Measurements from ENCODE around the gene PRICKLE4. TPM values are rescaled to one million over a fixed set of nuclear protein-coding genes. Genes with fewer than 3 reads are reported as not detected.

The PRICKLE4 gene
- total and polyA plus RNA-seq, 4 donors = 2.9 to 6.9 (median 5.5) TPM

DNA sequence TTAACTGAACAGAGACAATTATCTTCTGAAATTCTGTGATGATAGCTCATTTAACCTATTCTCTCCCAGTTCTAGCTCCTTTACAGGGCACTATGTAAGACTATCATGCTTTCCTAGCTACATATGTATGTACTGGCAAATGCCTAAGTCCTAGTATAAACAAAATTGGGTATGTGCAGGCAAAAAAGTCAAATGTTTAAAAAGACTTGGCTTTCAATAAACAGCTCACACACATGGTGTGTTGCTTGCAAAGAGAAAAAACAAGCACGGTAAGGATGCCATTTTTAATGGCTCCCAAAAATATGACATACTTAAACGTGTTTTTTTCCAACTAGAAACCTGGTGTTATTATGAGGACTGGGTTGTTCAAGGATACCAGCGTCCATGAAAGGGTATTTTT, 51.7 kb downstream of the PRICKLE4 start:
- WGBS, 2 donors = 91 to 93% methylated on average over 3 of the region's 3 CpGs
- ATAC-seq (ENCODE audit: insufficient read depth, low FRiP score) (no peak), DNase-seq (no peak)
- Histone ChIP-seq H3K4me1 (ENCODE audit: control insufficient read depth in 5 of 5, insufficient read depth in 5 of 5, low read length in 5 of 5) (peaks cover 0 to 3% (median 0%) of the 10 kb centered on the region in 5 donors), H3K9ac (ENCODE audit: insufficient read depth in 1 of 2, low read length in 2 of 2) (no peak overlapping the region), H3K36me3 (ENCODE audit: control insufficient read depth in 4 of 4, insufficient read depth in 4 of 4, low read length in 4 of 4) (no peaks in the 10 kb centered on the region), H3K27ac (ENCODE audit: low read depth in 1 of 2, low read length in 1 of 2) (no peak overlapping the region), H3K4me3 (no peak overlapping the region), H3K27me3 (ENCODE audit: control insufficient read depth in 3 of 3, insufficient read depth in 3 of 3, low read length in 2 of 3) (no peaks in the 10 kb centered on the region), H3K9me3 (ENCODE audit: control insufficient read depth in 4 of 4, insufficient read depth in 3 of 4, low read length in 3 of 4) (no peaks in the 10 kb centered on the region)
- TF ChIP-seq, protein P1, sequence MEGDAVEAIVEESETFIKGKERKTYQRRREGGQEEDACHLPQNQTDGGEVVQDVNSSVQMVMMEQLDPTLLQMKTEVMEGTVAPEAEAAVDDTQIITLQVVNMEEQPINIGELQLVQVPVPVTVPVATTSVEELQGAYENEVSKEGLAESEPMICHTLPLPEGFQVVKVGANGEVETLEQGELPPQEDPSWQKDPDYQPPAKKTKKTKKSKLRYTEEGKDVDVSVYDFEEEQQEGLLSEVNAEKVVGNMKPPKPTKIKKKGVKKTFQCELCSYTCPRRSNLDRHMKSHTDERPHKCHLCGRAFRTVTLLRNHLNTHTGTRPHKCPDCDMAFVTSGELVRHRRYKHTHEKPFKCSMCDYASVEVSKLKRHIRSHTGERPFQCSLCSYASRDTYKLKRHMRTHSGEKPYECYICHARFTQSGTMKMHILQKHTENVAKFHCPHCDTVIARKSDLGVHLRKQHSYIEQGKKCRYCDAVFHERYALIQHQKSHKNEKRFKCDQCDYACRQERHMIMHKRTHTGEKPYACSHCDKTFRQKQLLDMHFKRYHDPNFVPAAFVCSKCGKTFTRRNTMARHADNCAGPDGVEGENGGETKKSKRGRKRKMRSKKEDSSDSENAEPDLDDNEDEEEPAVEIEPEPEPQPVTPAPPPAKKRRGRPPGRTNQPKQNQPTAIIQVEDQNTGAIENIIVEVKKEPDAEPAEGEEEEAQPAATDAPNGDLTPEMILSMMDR (IDR thresholded peaks at IDR 0.05; ENCODE audit: control extremely low read depth, extremely low read depth) = no peak

DNA sequence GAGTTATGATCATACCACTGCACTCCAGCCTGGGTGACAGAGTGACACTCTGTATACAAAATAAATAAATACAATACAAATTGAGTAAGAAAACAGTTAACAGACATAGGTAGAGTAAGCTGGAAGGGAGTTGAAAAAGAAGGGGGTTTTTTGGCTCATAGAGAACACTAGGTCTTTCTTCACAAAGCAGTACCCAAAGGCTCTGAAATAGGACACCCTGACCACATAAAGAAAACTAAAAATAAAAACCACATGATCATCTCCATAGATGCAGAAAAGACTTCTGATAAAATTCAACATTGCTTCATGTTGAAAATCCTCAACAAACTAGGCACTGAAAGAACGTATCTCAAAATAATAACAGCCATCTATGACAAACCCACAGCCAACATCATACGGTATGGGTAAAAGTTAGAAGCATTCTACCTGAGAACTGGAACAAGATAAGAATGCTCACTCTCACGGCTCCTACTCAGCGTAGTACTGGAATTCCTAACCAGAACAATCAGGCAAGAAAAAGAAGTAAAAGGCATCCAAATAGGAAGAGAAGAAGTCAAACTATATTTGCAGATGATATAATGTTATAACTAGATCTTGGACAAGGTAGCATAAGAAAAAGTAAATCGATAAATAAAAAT, 55.6 kb downstream of the PRICKLE4 start:
- DNase-seq = no peak
- Histone ChIP-seq H3K9me3 (ENCODE audit: control insufficient read depth in 4 of 4, insufficient read depth in 3 of 4, low read length in 3 of 4) (no peaks in the 10 kb centered on the region), H3K36me3 (ENCODE audit: control insufficient read depth in 4 of 4, insufficient read depth in 4 of 4, low read length in 4 of 4) (no peaks in the 10 kb centered on the region), H3K9ac (ENCODE audit: insufficient read depth in 1 of 2, low read length in 2 of 2) (no peak overlapping the region), H3K4me1 (ENCODE audit: control insufficient read depth in 5 of 5, insufficient read depth in 5 of 5, low read length in 5 of 5) (peaks cover 0 to 3% (median 0%) of the 10 kb centered on the region in 5 donors), H3K4me3 (no peak overlapping the region), H3K27ac (ENCODE audit: low read depth in 1 of 2, low read length in 1 of 2) (no peak overlapping the region), H3K27me3 (ENCODE audit: control insufficient read depth in 3 of 3, insufficient read depth in 3 of 3, low read length in 2 of 3) (no peaks in the 10 kb centered on the region)
- ATAC-seq (ENCODE audit: insufficient read depth, low FRiP score) = no peak
- TF ChIP-seq, protein P1 (IDR thresholded peaks at IDR 0.05; ENCODE audit: control extremely low read depth, extremely low read depth) = no peak
- WGBS, 2 donors = 86 to 91% methylated on average over 5 of the region's 5 CpGs

DNA sequence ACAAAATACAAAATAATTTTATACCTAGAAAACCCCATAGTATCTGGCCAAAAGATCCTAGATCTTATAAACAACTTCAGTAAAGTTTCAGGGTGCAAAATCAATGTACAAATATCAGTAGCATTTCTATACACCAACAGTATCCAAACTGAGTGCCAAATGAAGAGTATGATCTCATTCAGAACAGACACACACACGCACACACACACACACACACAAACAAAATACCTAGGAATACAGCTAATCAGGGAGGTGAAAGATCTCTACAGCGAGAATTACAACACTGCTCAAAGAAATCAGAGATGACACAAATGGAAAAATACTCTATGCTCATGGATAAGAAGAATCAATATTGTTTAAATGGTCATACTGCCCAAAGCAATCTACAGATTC, 56.1 kb downstream of the PRICKLE4 start:
- H3K4me3 ChIP-seq = no peak overlapping the region
- no peak overlapping the region for H3K27ac ChIP-seq (ENCODE audit: low read depth in 1 of 2, low read length in 1 of 2)
- no peaks in the 10 kb centered on the region for H3K27me3 ChIP-seq (ENCODE audit: control insufficient read depth in 3 of 3, insufficient read depth in 3 of 3, low read length in 2 of 3)
- no peak for ATAC-seq (ENCODE audit: insufficient read depth, low FRiP score)
- no peaks in the 10 kb centered on the region for H3K9me3 ChIP-seq (ENCODE audit: control insufficient read depth in 4 of 4, insufficient read depth in 3 of 4, low read length in 3 of 4)
- no peaks in the 10 kb centered on the region for H3K36me3 ChIP-seq (ENCODE audit: control insufficient read depth in 4 of 4, insufficient read depth in 4 of 4, low read length in 4 of 4)
- TF ChIP-seq, protein P1 (IDR thresholded peaks at IDR 0.05; ENCODE audit: control extremely low read depth, extremely low read depth) = no peak
- WGBS, 2 donors = 92 to 98% methylated on average over 2 of the region's 2 CpGs
- H3K9ac ChIP-seq (ENCODE audit: insufficient read depth in 1 of 2, low read length in 2 of 2) = no peak overlapping the region
- H3K4me1 ChIP-seq (ENCODE audit: control insufficient read depth in 5 of 5, insufficient read depth in 5 of 5, low read length in 5 of 5) = peaks cover 0 to 3% (median 0%) of the 10 kb centered on the region in 5 donors
- no peak for DNase-seq

Small RNA genes lying within 50 kb of the gene (small RNA-seq; reads per million reads assigned to genes)
- gene AL365205.2 (ENCODE audit: low replicate concordance) (not detected), gene AL365205.3 (ENCODE audit: low replicate concordance) (not detected), gene RF00393 (ENCODE audit: low replicate concordance) (not detected)

Other genes with a start within 250 kb of the PRICKLE4 start
- gene FOXP4, start 234.4 kb upstream of the PRICKLE4 start, total RNA-seq = 10 to 100 TPM; 22.6 to 35.0 TPM
- 10 to 100 TPM; 12.8 to 21.7 TPM for gene FOXP4, start 234.4 kb upstream of the PRICKLE4 start, polyA plus RNA-seq
- gene MDFI, start 142.3 kb upstream of the PRICKLE4 start, total RNA-seq = 10 to 100 TPM; 22.1 to 36.4 TPM
- gene MDFI, start 142.3 kb upstream of the PRICKLE4 start, polyA plus RNA-seq = 10 to 100 TPM; 16.4 to 21.8 TPM
- gene TFEB, start 45.2 kb upstream of the PRICKLE4 start, total RNA-seq = 10 to 100 TPM; 13.3 to 38.4 TPM
- gene TFEB, start 45.2 kb upstream of the PRICKLE4 start, polyA plus RNA-seq = 10 to 100 TPM; 23.1 to 32.5 TPM
- 100 to 1,000 TPM in 1 of 2 donors, 10 to 100 TPM in 1; 19.2 to 586 TPM for gene PGC, start 33.4 kb upstream of the PRICKLE4 start, total RNA-seq
- 1,000 to 10,000 TPM in 1 of 2 donors, 100 to 1,000 TPM in 1; 348 to 1,394 TPM for gene PGC, start 33.4 kb upstream of the PRICKLE4 start, polyA plus RNA-seq
- 10 to 100 TPM in 1 of 2 donors, 1 to 10 TPM in 1; 7.3 to 11.2 TPM for gene FRS3, start 882 bp upstream of the PRICKLE4 start, total RNA-seq
- gene FRS3, start 882 bp upstream of the PRICKLE4 start, polyA plus RNA-seq = 1 to 10 TPM; 3.7 to 6.5 TPM
- 100 to 1,000 TPM in 1 of 2 donors, 10 to 100 TPM in 1; 43.5 to 172 TPM for gene TOMM6, start 6.9 kb downstream of the PRICKLE4 start, total RNA-seq
- gene TOMM6, start 6.9 kb downstream of the PRICKLE4 start, polyA plus RNA-seq = 100 to 1,000 TPM; 236 to 313 TPM
- gene USP49, start 114.6 kb downstream of the PRICKLE4 start, total RNA-seq = 1 to 10 TPM; 4.9 to 8.6 TPM
- gene USP49, start 114.6 kb downstream of the PRICKLE4 start, polyA plus RNA-seq = 1 to 10 TPM; 1.8 to 2.3 TPM
- 10 to 100 TPM; 20.2 to 20.4 TPM for gene MED20, start 140.4 kb downstream of the PRICKLE4 start, total RNA-seq
- 10 to 100 TPM in 1 of 2 donors, 1 to 10 TPM in 1; 7.0 to 10.1 TPM for gene MED20, start 140.4 kb downstream of the PRICKLE4 start, polyA plus RNA-seq
- 10 to 100 TPM in 1 of 2 donors, 1 to 10 TPM in 1; 9.9 to 19.7 TPM for gene BYSL, start 140.7 kb downstream of the PRICKLE4 start, total RNA-seq
- 10 to 100 TPM in 1 of 2 donors, 1 to 10 TPM in 1; 8.8 to 20.4 TPM for gene BYSL, start 140.7 kb downstream of the PRICKLE4 start, polyA plus RNA-seq
- 100 to 1,000 TPM; 124 to 192 TPM for gene CCND3, start 161.0 kb downstream of the PRICKLE4 start, total RNA-seq
- 100 to 1,000 TPM; 120 to 221 TPM for gene CCND3, start 161.0 kb downstream of the PRICKLE4 start, polyA plus RNA-seq

Measured in lung (tissue), 13 donors.